Non-pigmented ciliary epithelial cell (primary cell): Measurements from ENCODE around the gene RLN3.
"Not testable (repeated sequence)": the region's sequence is repeated elsewhere in the genome, so short reads cannot be mapped to it uniquely, and the experiment has no call there.

Source experiments
- DNase-seq: peaks from one replicate; pipeline ENCODE4 v3.0.0-alpha.2; 2010; ENCODE audit warnings: low read depth

Gene RLN3

DNA sequence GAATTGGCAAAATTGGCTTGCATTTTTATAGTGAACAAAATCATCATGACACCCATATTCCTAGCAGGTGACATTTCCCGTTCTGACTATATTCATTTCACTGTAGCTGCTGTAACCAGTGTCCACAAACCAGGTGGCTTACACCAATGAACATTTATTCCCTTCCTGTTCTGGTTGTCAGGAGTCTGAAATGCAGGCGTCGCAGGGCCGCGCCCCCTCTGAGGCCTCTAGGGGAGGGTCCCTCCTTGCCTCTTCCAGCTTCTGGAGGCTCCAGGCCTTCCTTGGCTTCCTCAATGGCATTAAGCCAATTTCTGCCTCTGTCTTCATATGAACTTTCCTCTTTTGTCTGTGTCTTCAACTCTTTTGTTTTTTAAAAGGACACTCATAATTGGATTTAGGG lies 6.5 kb upstream of the RLN3 start:
- no peak for DNase-seq

DNA sequence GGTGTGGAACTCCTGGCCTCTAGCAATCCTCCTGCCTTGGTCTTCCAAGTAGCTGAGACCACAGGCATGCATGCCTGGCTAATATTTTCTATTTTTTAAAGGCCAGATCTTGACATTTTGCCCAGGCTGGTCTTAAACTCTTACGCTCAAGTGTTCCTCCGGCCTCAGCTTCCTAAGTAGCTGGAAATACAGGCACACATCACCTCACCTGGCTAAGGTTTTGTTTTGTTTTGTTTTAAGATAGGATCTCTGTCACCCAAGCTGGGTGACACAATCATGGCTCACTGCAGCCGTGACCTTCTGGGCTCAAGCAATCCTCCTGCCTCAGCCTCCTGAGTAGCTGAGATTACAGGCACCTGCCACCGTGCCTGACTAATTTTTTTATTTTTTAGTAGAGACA lies 5.5 kb upstream of the RLN3 start:
- DNase-seq, result no peak

DNA sequence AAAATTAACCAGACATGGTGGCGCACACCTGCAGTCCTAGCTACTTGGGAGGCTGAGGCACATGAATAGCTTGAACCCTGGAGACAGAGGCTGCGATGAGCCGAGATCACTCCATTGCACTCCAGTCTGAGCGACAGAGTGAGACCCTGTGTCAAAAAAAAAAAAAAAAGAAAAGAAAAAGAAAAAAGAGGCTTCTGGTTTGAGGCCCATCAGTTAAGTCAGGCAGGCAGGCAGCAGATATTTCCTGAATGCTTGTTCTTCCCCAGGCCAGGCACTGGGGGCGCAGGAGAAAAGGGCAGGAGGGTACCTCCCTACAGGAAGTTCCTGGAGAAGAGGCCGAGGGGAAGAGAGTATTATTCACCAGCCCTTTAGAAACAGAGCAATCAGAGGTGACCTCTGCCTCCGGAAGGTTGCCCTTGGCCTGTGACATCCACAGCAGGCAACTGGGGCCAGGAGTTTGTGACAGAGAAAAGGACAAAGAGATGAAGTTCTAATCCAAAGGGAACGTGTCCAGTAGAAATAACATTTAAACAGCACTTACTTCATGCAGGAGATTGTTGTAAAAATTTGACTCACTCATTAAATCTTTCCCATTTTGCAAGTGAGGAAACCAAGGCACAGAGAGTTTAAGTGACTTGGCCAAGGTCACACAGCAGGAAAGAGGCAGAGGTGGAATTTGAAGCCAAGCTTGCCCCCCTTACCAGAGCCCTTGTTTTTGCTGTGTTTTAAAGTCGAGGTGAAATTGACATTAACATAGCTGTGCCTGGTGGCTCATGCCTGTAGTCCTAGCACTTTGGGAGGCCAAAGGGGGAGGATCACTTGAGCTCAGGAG lies 4.3 kb upstream of the RLN3 start:
- DNase-seq, result no peak

GRCh38 chr19:14026652-14027192 lies 1.2 kb upstream of the RLN3 start:
- not testable (repeated sequence) for DNase-seq

DNA sequence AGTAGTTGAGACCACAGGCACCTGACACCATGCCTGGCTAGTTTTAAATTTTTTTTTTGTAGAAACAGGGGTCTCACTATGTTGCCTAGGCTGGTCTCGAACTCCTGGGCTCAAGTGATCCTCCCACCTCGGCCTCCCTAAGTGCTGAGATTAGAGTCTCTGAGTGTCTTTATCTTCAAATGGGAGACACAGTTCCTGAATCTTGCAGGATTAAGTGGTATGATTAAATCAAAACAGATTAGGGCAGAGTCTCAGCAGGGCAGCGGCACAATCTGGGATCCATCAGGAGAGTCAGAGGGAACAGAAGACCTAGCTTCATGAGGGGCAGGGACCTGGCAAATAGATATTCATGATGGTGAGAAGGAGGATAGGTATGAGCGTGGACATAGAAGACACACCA lies 953 bp downstream of the RLN3 start:
- no peak for DNase-seq

DNA sequence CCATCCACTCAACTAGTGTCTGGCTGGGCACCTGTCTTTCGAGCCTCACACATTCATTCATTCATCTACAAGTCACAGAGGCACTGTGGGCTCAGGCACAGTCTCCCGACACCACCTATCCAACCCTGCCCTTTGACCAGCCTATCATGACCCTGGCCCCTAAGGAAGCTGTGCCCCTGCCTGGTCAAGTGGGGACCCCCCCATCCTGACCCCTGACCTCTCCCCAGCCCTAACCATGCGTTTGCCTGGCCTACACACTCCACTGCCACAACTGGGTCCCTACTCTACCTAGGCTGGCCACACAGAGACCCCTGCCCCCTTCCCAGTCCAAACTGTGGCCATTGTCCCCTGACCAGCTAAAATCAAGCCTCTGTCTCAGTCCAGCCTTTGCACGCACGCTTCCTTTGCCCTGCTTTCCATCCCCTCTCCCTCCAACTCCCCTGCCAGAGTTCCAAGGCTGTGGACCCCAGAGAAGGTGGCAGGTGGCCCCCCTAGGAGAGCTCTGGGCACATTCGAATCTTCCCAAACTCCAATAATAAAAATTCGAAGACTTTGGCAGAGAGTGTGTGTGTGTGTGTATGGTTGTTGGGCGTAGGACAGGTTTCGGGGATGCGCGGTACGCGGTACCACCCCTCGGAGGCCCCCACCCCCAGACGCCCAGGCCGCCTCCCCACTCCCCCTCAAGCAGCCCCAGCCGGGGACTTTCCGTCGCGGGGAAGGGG lies 3.2 kb downstream of the RLN3 start:
- no peak for DNase-seq

DNA sequence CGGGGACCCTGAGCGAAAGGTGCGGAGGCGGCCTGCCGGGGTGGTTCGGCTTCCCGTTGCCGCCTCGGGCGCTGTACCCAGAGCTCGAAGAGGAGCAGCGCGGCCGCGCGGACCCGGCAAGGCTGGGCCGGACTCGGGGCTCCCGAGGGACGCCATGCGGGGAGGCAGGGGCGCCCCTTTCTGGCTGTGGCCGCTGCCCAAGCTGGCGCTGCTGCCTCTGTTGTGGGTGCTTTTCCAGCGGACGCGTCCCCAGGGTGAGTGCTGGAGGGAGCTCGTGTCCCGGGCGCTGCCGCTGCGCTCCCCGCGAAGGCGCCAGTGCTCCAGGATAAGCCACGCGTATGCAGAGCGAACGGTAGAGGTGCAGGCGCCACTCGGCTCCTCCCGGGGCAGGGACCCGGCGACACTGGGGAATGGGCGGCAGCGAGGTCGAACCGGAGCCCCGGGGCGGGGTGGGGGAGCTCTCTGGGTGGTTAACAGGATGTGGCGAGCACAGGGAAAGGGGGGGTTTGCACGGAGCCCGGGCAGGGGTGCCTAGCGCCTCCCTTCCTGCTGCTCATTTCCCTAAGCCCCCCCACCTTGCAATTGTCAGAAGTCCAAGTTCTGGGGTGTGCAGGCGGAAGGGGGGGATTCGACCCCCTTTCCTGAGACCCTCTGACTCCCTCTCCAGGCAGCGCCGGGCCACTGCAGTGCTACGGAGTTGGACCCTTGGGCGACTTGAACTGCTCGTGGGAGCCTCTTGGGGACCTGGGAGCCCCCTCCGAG lies 4.0 kb downstream of the RLN3 start, which contains the start of gene IL27RA:
Gene IL27RA (plus strand): TSS at position 44 of the 762 bp plus-strand sequence. CDS start 111 bp downstream, at position 155.
- no peak for DNase-seq

- DNase-seq, result no peak
Observed at GRCh38 chr19:14033946-14034345, 6.0 kb downstream of the RLN3 start.

DNA sequence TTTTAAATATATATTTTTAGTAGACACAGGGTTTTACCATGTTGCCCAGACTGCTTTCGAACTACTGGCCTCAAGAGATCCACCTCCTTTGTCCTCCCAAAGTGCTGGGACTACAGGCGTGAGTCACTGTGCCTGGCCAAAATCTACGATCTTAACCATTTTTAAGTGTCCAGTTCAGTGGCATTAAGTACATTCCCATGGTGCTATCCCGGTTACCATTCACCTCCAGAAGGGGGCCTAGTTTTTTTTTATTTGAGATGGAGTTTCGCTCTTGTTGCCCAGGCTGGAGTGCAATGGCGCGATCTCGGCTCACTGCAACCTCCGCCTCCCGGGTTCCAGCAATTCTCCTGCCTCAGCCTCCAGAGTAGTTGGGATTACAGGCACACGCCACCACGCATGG lies 7.2 kb downstream of the RLN3 start:
- not testable (repeated sequence) for DNase-seq

DNA sequence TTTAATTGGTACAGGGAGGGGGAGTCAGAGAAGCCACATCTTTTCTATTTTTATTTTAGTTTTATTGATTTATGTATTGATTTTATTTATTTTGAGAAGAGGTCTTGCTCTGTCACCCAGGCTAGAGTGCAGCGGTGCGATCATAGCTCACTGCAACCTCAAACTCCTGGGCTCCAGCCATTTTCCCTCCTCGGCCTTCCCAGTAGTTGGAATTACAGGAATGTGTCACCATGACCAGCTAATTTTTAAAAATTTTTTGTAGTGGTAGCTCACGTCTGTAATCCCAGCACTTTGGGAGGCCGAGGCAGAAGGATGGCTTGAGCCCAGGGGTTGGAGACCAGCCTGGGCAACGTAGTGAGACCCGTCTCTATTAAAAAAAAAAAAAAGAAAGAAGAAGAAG lies 7.8 kb downstream of the RLN3 start:
- DNase-seq, result no peak

GRCh38 chr19:14039181-14039580 lies 11.2 kb downstream of the RLN3 start:
- no peak for DNase-seq

DNA sequence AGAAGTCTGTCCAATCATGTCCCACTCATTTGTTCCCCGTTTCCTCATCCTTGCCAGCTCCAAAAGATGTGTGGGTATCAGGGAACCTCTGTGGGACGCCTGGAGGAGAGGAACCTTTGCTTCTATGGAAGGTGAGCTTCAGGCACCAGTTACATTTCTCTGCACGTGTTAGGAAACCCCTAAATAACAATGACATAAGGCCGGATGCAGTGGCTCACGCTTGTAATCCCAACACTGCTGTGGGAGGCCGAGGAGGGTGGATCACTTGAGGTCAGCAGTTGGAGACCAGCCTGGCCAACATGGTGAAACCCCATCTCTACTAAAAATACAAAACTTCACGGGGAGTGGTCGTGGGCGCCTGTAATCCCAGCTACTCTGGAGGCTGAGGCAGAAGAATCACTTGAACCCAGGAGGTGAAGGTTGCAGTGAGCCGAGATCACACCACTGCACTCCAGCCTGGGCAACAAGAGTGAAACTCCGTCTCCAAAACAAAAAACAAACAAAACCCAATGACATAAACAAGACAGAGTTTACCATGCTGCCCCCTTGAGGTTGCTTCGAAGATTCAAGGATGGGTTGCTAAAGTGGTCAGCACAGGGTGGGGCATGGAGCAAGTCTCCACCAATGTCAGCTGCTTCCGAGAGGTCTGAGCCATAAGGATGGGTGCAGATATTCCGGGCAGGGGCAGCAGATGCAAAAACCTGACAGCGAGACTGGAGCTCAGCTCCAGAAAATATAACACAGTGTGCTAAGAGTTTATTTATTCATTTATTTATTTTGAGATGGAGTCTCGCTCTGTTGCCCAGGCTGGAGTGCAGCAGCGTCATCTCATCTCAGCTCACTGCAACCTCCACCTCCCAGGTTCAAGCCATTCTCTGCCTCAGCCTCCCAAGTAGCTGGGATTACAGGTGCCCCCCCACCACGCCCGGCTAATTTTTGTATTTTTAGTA lies 15.0 kb downstream of the RLN3 start:
- peak; percentile 20 for DNase-seq

DNA sequence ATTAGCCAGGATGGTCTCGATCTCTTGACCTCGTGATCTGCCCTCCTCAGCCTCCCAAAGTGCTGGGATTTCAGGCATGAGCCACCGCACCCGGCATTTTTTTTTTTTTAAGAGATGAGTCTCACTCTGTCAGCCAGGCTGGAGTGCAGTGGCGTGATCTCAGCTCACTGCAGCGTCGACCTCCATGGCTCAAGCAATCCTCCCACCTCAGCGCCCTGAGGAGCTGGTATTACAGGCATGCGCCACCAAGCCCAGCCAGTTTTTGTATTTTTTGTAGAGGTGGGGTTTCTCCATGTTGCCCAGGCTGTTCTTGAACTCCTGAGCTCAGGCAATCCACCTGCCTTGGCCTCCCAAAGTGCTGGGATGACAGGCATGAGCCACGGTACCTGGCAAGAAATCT lies 19.9 kb downstream of the RLN3 start:
- not testable (repeated sequence) for DNase-seq

GRCh38 chr19:14048443-14049153 lies 20.6 kb downstream of the RLN3 start:
- no peak for DNase-seq

DNA sequence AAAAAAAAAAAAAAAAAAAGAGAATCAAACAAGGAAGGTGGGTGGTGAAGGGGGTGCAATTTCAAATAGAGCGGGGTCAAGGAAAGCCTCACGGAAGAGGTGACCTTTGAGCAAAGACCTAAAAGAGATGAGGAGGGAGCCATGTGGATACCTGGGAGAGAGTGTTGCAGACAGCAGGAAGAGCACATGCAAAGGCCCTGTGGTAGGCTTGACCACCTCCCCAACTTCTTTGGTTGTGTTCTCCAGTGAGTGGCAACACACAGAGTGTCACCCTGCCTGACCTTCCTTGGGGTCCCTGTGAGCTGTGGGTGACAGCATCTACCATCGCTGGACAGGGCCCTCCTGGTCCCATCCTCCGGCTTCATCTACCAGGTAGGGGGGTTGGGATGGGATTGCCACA lies 22.6 kb downstream of the RLN3 start:
- DNase-seq, result no peak

DNA sequence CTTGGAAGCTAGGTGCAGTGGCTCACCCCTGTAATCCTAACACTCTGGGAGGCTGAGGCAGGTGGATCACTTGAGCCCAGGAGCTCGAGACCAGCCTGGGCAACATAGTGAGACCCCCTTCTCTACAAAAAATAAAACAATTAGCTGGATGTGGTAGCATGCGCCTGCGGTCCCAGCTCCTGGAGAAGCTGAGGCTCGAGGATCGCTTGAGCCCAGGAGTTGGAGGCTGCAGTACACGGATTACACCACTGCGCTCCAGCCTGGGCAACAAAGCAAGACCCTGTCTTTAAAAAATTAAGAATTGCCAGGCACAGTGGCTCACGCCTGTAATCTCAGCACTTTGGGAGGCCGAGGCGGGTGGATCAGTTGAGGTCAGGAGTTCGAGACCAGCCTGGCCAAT lies 23.0 kb downstream of the RLN3 start:
- not testable (repeated sequence) for DNase-seq

DNA sequence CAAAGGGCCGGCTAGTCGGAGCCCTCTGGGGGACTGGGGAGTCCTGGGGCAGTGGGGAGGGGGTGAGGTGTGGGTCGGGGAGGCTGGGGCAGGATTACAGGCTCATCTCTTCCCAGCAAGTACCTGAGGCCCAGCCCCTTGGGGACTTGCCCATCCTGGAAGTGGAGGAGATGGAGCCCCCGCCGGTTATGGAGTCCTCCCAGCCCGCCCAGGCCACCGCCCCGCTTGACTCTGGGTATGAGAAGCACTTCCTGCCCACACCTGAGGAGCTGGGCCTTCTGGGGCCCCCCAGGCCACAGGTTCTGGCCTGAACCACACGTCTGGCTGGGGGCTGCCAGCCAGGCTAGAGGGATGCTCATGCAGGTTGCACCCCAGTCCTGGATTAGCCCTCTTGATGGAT lies 24.0 kb downstream of the RLN3 start:
- no peak for DNase-seq

DNA sequence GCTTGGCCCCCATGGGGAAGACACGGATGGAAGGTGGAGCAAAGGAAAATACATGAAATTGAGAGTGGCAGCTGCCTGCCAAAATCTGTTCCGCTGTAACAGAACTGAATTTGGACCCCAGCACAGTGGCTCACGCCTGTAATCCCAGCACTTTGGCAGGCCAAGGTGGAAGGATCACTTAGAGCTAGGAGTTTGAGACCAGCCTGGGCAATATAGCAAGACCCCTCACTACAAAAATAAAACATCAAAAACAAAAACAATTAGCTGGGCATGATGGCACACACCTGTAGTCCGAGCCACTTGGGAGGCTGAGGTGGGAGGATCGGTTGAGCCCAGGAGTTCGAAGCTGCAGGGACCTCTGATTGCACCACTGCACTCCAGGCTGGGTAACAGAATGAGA lies 24.5 kb downstream of the RLN3 start:
- DNase-seq, result no peak

DNA sequence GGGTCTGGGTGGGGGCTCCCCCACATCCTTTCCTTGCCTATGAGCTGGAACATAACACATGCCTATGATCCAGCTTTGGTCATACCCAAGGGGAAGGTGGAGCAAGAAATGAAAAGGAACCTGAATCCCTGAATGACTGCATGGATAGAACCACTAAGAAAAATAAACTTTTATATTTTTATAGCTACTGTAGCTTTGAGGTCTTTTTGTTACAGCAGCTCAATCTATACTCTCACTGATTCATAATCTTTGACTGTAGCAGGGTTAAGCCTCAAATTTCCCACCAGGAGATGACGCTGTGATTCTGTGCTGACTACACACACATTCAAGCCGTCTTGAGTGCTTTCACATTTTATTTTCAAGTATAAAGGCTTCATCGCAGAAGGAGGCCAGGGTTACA lies 25.1 kb downstream of the RLN3 start:
- DNase-seq, result no peak

DNA sequence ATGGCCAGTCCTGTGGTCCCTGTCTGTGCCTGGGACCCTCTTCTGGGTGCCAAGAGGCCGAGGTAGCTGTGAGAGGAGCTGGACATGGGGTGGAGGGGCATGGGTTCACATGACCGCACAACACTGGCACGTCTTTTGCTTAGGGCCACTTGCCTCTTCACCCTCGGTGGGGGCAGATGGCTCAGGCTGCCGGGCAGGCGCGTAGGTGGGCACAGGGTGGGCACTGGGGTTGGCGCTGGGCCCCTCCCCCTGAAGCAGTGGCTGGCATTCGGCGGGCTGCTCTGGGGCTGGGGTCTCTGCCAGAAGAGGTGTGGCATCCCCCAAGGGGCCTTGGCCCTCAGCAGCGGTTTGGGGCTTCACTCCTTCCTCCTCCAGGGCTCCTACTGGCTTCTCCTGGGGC lies 25.6 kb downstream of the RLN3 start:
- DNase-seq, result no peak

DNA sequence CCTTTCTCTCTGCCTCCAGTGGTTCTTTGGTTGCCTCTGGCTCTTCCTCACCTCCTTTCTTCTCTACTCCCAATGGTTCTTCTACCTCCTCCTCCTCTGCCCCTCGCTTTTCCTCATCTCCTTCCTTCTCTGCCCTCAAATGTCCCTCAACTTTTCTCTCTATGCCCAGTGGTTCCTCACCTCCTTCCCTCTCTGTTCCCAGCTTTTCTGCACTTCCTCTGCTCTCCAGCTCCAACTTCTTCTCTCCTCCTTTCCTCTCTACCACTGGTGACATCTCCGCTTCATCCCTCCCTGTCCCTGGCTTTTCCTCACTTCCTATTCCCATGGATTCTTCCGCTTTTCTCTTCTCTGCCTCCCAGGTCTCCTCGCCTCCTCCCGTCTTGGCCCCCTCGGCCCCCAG lies 26.2 kb downstream of the RLN3 start:
- DNase-seq, result no peak
